HCT116 (cell line): ENCODE results near the gene PCNX1. TPM values are rescaled to one million over a fixed set of nuclear protein-coding genes. Genes with fewer than 3 reads are reported as not detected.

Experiments
- ATAC-seq: fragments of 200-7000 bp; cut with Tn5 transposase; 2 replicates; pipeline ENCODE4 v1.9.1; 2020; ENCODE audit warnings: mild to moderate bottlenecking, moderate library complexity
- BruUV-seq: library from RNA; stranded (reverse); fragments of 400-500 nt; replicated peaks from 2 replicates; lab custom pipeline; 2021; lab: Mats Ljungman, UMichigan
- CTCF ChIA-PET: fragments of 300-600 bp; sonication (Branson Sonifier 250); formaldehyde crosslinking; loops from one replicate; lab custom pipeline; 2021; ENCODE audit warnings: antibody characterized with exemption; lab: Charles Lee
- POLR2A ChIA-PET: fragments of 300-600, 350-600 bp; sonication (Branson Sonifier 250); formaldehyde crosslinking; loops from one replicate; lab custom pipeline; 2021; ENCODE audit warnings: antibody characterized with exemption; lab: Charles Lee
- RAD21 ChIA-PET, 2 experiments: fragments of 300-600 bp; sonication (Branson Sonifier 250); formaldehyde crosslinking; loops; one replicate each; lab custom pipeline; 2023; ENCODE audit warnings: low total read pairs in 2 of 2; ENCODE audit not compliant: uncharacterized antibody in 2 of 2, unreplicated experiment in 2 of 2, low non-redundant PET in 1 of 2; lab: Charles Lee
- DNase-seq: peaks from one replicate; pipeline ENCODE4 v3.0.0-alpha.2; 2010; ENCODE audit warnings: low read depth, low spot score
- H2AFZ ChIP-seq: fragments of 200-600 bp; shearing (Covaris generic), sonication (generic); 2 replicates; pipeline ENCODE4 v1.6.1; 2017; ENCODE audit warnings: low read depth, mixed run types, mixed read lengths, antibody characterized with exemption, low read length; ENCODE audit not compliant: poor library complexity, severe bottlenecking
- H3K27ac ChIP-seq: 2 replicates; pipeline ENCODE4 v1.5.1; 2012; ENCODE audit warnings: low read depth, low read length
- H3K27me3 ChIP-seq: fragments of 200-600 bp; sonication (generic); 2 replicates; pipeline ENCODE4 v1.6.1; 2016; ENCODE audit warnings: mixed run types, low read length, mixed read lengths; ENCODE audit not compliant: insufficient read depth
- H3K36me3 ChIP-seq, 2 experiments: fragments of 200-500 bp in 1 of 2; fragments of 200-600 bp in 1 of 2; sonication (Bioruptor generic) in 1 of 2; sonication (generic) in 1 of 2; 2 replicates each; pipeline versions ENCODE4 v1.5.1 to v1.6.1; 2014 to 2016; ENCODE audit warnings: low read length in 2 of 2, inconsistent platforms in 1 of 2, mixed read lengths in 1 of 2, mixed run types in 1 of 2; ENCODE audit not compliant: insufficient read depth in 2 of 2, control insufficient read depth in 1 of 2
- H3K4me1 ChIP-seq, 2 experiments: fragments of 200-600 bp in 1 of 2; sonication (generic) in 1 of 2; 2 replicates each; pipeline versions ENCODE4 v1.5.1 to v1.6.1; 2012 to 2017; ENCODE audit warnings: low read length in 2 of 2, inconsistent platforms in 1 of 2, mild to moderate bottlenecking in 1 of 2, mixed read lengths in 1 of 2, mixed run types in 1 of 2, moderate library complexity in 1 of 2; ENCODE audit not compliant: insufficient read depth in 2 of 2, control insufficient read depth in 1 of 2
- H3K4me2 ChIP-seq: fragments of 200-600 bp; sonication (generic); 2 replicates; pipeline ENCODE4 v1.6.1; 2017; ENCODE audit warnings: mixed run types, low read length, mixed read lengths
- H3K4me3 ChIP-seq, 2 experiments: fragments of 200-600 bp in 1 of 2; sonication (generic) in 1 of 2; replicated peaks in 1 of 2; 2 replicates each; pipeline ENCODE4 v1.5.1; 2011 to 2016; ENCODE audit warnings: low read length in 2 of 2, control low read depth in 1 of 2, low read depth in 1 of 2, mild to moderate bottlenecking in 1 of 2, mixed read lengths in 1 of 2, mixed run types in 1 of 2
- H3K79me2 ChIP-seq: fragments of 200-600 bp; sonication (generic); 2 replicates; pipeline ENCODE4 v1.6.1; 2017; ENCODE audit warnings: mild to moderate bottlenecking, mixed run types, low read length, moderate library complexity, mixed read lengths; ENCODE audit not compliant: insufficient read depth
- H3K9ac ChIP-seq: fragments of 200-600 bp; sonication (generic); 2 replicates; pipeline ENCODE4 v1.6.1; 2016; ENCODE audit warnings: low read length, mixed read lengths
- H3K9me2 ChIP-seq: fragments of 200-600 bp; sonication (generic), shearing (Covaris generic); 2 replicates; pipeline ENCODE4 v1.6.1; 2017; ENCODE audit warnings: mixed run types, mild to moderate bottlenecking, moderate library complexity; ENCODE audit not compliant: insufficient read depth
- H3K9me3 ChIP-seq, 2 experiments: fragments of 200-500 bp in 1 of 2; fragments of 200-600 bp in 1 of 2; sonication (Bioruptor generic) in 1 of 2; sonication (generic) in 1 of 2; 2 replicates each; pipeline ENCODE4 v1.6.1; 2014 to 2017; ENCODE audit warnings: low read length in 2 of 2, mixed read lengths in 2 of 2, inconsistent platforms in 1 of 2, low read depth in 1 of 2, mild to moderate bottlenecking in 1 of 2, mixed run types in 1 of 2, moderate library complexity in 1 of 2; ENCODE audit not compliant: control insufficient read depth in 1 of 2, insufficient read depth in 1 of 2
- H4K20me1 ChIP-seq: fragments of 200-600 bp; sonication (generic), shearing (Covaris generic); 2 replicates; pipeline ENCODE4 v1.6.1; 2017; ENCODE audit warnings: mixed run types, mild to moderate bottlenecking, moderate library complexity; ENCODE audit not compliant: insufficient read depth
- CBX3 ChIP-seq: IDR thresholded peaks from 2 replicates; pipeline ENCODE4 v1.6.1; 2012; ENCODE audit warnings: low read depth
- CEBPB ChIP-seq: IDR thresholded peaks from 2 replicates; pipeline ENCODE4 v1.6.1; 2012; ENCODE audit warnings: low read depth
- EGR1 ChIP-seq: IDR thresholded peaks from 2 replicates; pipeline ENCODE4 v1.6.1; 2012; ENCODE audit warnings: low read depth
- EZH2phosphoT487 ChIP-seq: fragments of 200-600 bp; IDR thresholded peaks from 2 replicates; pipeline ENCODE4 v1.6.1; 2018; ENCODE audit warnings: antibody characterized with exemption, borderline replicate concordance
- FOSL1 ChIP-seq: IDR thresholded peaks from 2 replicates; pipeline ENCODE4 v1.6.1; 2012; ENCODE audit warnings: low read depth
- JUND ChIP-seq: IDR thresholded peaks from 2 replicates; pipeline ENCODE4 v1.6.1; 2012
- POLR2A ChIP-seq: IDR thresholded peaks from 2 replicates; pipeline ENCODE4 v1.7.0; 2011; ENCODE audit warnings: borderline replicate concordance; ENCODE audit not compliant: insufficient read depth, insufficient read length; ENCODE audit errors: extremely low read depth
- RAD21 ChIP-seq: IDR thresholded peaks from 2 replicates; pipeline ENCODE4 v1.6.1; 2012; ENCODE audit warnings: low read depth, mild to moderate bottlenecking
- SP1 ChIP-seq: IDR thresholded peaks from 2 replicates; pipeline ENCODE4 v1.6.1; 2012; ENCODE audit warnings: low read depth
- TCF7L2 ChIP-seq: IDR thresholded peaks from 2 replicates; pipeline ENCODE4 v1.7.0; 2011; ENCODE audit warnings: borderline replicate concordance, inconsistent platforms; ENCODE audit not compliant: insufficient read depth, insufficient read length; ENCODE audit errors: extremely low read depth
- YY1 ChIP-seq: IDR thresholded peaks from 2 replicates; pipeline ENCODE4 v1.6.1; 2011; ENCODE audit warnings: low read length, low read depth, moderate library complexity, mild to moderate bottlenecking; ENCODE audit not compliant: insufficient replicate concordance; ENCODE audit errors: extremely low read depth
- ZFX ChIP-seq: fragments of 450-650 bp; IDR thresholded peaks from 2 replicates; pipeline ENCODE4 v1.6.1; 2017
- ZNF274 ChIP-seq: fragments of 200-500 bp; sonication (Bioruptor generic); IDR thresholded peaks from 2 replicates; pipeline ENCODE4 v1.6.1; 2014; ENCODE audit warnings: mild to moderate bottlenecking, low read depth, low read length, inconsistent platforms
- intact Hi-C: fragments of 100-400 bp; cut with micrococcal nuclease; formaldehyde crosslinking; loops from 2 replicates; pipeline ENCODE4 v1.10.0; 2022
- total RNA-seq: library from RNA; stranded (reverse); gene quantifications from one replicate; pipeline ENCODE4 v1.2.1, GENCODE V29; 2021; ENCODE audit not compliant: unreplicated experiment
- TF ChIP-seq, protein P1 (sequence below): IDR thresholded peaks from 2 replicates; pipeline ENCODE4 v1.6.1; 2012
- TF ChIP-seq, protein P2 (sequence below): IDR thresholded peaks from 2 replicates; pipeline ENCODE4 v1.6.1; 2011; ENCODE audit warnings: mild to moderate bottlenecking, low read length, moderate library complexity; ENCODE audit not compliant: insufficient replicate concordance; ENCODE audit errors: extremely low read depth
- TF ChIP-seq, protein P3 (sequence below), 3 experiments: fragments of 200-600 bp in 1 of 3; sonication (generic) in 1 of 3; IDR thresholded peaks in 2 of 3; conservative IDR thresholded peaks in 1 of 3; 2 replicates each; pipeline ENCODE4 v1.5.1; 2012 to 2017; ENCODE audit warnings: low read depth in 2 of 3, low read length in 2 of 3, antibody characterized with exemption in 1 of 3, borderline replicate concordance in 1 of 3, control low read depth in 1 of 3, mild to moderate bottlenecking in 1 of 3, mixed read lengths in 1 of 3, mixed run types in 1 of 3, moderate library complexity in 1 of 3; ENCODE audit not compliant: insufficient read depth in 1 of 3
- TF ChIP-seq, protein P4 (sequence below): IDR thresholded peaks from 2 replicates; pipeline ENCODE4 v1.6.1; 2012

PCNX1 gene
- total RNA-seq, 1 experiment from 2014 or later, result 52.2 TPM

DNA sequence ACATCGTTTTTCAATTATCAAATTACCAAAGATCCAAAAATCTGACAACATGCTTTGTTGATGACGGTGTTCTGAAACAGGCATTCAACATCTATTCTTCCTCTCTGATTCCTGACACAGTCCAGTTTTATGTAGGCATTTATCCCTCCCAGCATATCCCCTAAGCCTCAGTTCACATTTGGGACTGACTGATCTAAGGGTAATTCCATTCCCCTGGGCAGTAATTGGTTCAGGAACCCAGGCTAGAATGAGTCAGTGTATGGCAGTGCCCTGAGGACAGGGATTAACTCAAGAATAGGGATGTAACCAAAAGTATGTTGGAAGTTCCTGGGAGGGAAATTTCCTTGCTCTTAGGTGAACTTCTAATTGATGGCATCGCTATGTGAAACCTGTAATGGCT, 10.3 kb upstream of the PCNX1 start:
- Histone ChIP-seq H3K4me3 (no peak overlapping the region), H3K4me2 (no peak overlapping the region), H3K9ac (no peak overlapping the region), H3K36me3 (no peaks in the 10 kb centered on the region), H3K27me3 (no peaks in the 10 kb centered on the region), H4K20me1 (no peaks in the 10 kb centered on the region), H3K9me2 (no peaks in the 10 kb centered on the region), H3K9me3 (no peaks in the 10 kb centered on the region; a peak in 1 of 4 replicates), H2AFZ (no peak overlapping the region), H3K27ac (no peak overlapping the region), H3K4me1 (no peaks in the 10 kb centered on the region; a peak in 1 of 4 replicates), H3K79me2 (no peaks in the 10 kb centered on the region)
- BruUV-seq, result no TSS peak
- ATAC-seq (no peak), DNase-seq (no peak)
- RAD21 ChIA-PET, result no interaction called here
- intact Hi-C loops, result no loop called here
- CTCF ChIA-PET, result interaction anchor here (2.9 kb wide), 1 partner anchor 10 kb away, joined by 12 read pairs; the partner anchor contains the start of gene PCNX1
- TF ChIP-seq SP1 (no peak), YY1 (no peak), TCF7L2 (no peak), ZNF274 (no peak), ZFX (no peak), FOSL1 (no peak), CEBPB (no peak), CBX3 (no peak), EGR1 (no peak), JUND (no peak), EZH2phosphoT487 (no peak), RAD21 (no peak), POLR2A (no peak)
- TF ChIP-seq, protein P1, sequence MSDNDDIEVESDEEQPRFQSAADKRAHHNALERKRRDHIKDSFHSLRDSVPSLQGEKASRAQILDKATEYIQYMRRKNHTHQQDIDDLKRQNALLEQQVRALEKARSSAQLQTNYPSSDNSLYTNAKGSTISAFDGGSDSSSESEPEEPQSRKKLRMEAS, result no peak
- TF ChIP-seq, protein P2, sequence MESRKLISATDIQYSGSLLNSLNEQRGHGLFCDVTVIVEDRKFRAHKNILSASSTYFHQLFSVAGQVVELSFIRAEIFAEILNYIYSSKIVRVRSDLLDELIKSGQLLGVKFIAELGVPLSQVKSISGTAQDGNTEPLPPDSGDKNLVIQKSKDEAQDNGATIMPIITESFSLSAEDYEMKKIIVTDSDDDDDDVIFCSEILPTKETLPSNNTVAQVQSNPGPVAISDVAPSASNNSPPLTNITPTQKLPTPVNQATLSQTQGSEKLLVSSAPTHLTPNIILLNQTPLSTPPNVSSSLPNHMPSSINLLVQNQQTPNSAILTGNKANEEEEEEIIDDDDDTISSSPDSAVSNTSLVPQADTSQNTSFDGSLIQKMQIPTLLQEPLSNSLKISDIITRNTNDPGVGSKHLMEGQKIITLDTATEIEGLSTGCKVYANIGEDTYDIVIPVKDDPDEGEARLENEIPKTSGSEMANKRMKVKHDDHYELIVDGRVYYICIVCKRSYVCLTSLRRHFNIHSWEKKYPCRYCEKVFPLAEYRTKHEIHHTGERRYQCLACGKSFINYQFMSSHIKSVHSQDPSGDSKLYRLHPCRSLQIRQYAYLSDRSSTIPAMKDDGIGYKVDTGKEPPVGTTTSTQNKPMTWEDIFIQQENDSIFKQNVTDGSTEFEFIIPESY, result no peak
- TF ChIP-seq, protein P3, sequence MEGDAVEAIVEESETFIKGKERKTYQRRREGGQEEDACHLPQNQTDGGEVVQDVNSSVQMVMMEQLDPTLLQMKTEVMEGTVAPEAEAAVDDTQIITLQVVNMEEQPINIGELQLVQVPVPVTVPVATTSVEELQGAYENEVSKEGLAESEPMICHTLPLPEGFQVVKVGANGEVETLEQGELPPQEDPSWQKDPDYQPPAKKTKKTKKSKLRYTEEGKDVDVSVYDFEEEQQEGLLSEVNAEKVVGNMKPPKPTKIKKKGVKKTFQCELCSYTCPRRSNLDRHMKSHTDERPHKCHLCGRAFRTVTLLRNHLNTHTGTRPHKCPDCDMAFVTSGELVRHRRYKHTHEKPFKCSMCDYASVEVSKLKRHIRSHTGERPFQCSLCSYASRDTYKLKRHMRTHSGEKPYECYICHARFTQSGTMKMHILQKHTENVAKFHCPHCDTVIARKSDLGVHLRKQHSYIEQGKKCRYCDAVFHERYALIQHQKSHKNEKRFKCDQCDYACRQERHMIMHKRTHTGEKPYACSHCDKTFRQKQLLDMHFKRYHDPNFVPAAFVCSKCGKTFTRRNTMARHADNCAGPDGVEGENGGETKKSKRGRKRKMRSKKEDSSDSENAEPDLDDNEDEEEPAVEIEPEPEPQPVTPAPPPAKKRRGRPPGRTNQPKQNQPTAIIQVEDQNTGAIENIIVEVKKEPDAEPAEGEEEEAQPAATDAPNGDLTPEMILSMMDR (IDR thresholded peaks at IDR 0.05 in 2 of 3, conservative IDR thresholded peaks at IDR 0.05 in 1 of 3; ENCODE audit: borderline replicate concordance in 1 of 3, insufficient read depth in 1 of 3, low read depth in 2 of 3, low read length in 2 of 3), result no peak
- TF ChIP-seq, protein P4, sequence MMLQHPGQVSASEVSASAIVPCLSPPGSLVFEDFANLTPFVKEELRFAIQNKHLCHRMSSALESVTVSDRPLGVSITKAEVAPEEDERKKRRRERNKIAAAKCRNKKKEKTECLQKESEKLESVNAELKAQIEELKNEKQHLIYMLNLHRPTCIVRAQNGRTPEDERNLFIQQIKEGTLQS, result no peak
- POLR2A ChIA-PET, result no interaction called here
